ENCODE results near the gene FHIP2A.
"Not testable (repeated sequence)": the region's sequence is repeated elsewhere in the genome, so short reads cannot be mapped to it uniquely, and the experiment has no call there.

FHIP2A gene, protein sequence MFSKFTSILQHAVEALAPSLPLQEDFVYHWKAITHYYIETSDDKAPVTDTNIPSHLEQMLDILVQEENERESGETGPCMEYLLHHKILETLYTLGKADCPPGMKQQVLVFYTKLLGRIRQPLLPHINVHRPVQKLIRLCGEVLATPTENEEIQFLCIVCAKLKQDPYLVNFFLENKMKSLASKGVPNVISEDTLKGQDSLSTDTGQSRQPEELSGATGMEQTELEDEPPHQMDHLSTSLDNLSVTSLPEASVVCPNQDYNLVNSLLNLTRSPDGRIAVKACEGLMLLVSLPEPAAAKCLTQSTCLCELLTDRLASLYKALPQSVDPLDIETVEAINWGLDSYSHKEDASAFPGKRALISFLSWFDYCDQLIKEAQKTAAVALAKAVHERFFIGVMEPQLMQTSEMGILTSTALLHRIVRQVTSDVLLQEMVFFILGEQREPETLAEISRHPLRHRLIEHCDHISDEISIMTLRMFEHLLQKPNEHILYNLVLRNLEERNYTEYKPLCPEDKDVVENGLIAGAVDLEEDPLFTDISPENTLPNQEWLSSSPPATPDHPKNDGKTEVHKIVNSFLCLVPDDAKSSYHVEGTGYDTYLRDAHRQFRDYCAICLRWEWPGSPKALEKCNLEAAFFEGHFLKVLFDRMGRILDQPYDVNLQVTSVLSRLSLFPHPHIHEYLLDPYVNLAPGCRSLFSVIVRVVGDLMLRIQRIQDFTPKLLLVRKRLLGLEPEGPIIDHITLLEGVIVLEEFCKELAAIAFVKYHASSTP

DNA sequence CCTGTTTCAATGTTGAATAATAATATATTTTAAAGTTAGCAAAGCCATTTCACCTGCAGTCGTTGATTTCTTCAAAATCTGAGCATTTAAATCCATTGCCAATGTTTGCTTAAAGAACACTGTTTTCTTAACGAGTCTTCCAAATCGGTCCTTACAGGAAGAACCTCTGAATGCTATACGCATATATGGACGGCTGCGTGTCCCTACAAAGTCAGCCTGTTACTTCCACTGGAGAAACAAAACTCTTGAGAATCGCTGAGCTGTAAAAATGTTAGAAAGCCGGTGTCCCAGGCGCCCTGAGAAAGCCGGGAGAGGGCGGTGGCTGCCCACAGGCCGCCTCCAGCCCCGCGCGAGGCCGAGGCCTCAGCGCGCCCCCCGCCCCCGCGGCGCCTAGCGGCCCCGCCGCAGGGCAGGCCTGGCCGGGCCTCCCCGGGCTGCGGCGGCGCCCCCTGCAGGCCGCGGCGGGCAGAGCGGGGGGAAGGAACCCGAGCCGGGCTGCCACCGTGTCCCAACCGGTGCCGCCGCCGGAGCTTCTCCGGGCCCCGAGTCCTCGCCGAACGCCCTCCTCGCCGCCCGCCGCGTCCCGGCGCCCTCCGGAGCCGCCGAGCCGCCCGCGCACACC, at the start of gene FHIP2A:
Gene FHIP2A, plus strand, starts transcription at position 488 of the 622 bp plus-strand sequence. CDS start 299 bp downstream, outside the sequence.
- DNase-seq, result peak; percentile 58

DNA sequence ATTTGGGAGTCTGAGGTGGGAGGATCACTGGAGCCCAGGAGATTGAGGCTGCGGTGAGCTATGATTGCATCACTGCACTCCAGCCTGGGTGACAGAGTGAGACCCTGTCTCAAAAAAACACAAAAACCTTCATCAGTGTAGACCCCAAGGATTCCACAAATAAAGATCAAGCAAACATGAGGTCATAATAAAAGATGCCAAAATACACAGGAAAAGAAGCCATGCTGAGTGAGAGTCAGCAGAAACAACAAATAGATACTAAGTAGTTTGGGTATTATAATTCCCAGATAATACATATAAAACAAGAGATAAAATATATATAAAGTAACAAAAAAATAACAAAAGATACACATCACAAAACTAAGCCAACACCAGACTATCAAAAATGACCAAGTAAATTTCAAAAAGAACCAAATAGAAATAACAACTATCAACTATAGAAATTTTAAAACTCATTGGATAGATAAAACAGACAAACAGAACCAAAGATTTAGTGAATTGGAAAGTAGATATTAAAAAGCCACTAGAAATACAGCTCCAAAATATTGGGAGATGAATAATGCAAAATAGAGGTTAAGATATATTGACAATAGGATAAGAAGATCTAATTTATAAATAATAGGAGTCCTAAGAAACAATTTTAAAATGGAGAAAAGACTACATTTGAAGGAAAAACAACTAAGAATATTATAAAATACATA, 48.9 kb upstream of the FHIP2A start:
- no peak for DNase-seq

- DNase-seq, result no peak
Measured at GRCh38 chr10:114773197-114773532, 48.4 kb upstream of the FHIP2A start.

DNA sequence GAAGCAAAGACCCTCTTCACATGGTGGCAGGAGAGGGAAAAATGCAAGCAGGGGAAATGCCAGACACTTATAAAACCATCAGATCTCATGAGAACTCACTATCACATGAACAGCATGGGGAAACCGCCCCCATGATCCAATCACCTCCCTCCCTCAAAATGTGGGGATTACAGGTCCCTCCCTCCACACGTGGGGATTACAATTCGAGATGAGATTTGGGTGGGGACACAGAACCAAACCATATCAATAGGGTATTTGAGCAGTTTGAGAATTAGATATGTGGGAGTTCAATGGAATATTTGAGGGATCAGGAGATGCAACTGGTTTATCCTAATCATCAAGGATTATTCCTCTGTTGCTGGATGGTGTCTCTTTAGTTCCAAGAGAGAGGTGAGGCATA, 46.5 kb upstream of the FHIP2A start:
- DNase-seq, result not testable (repeated sequence)

DNA sequence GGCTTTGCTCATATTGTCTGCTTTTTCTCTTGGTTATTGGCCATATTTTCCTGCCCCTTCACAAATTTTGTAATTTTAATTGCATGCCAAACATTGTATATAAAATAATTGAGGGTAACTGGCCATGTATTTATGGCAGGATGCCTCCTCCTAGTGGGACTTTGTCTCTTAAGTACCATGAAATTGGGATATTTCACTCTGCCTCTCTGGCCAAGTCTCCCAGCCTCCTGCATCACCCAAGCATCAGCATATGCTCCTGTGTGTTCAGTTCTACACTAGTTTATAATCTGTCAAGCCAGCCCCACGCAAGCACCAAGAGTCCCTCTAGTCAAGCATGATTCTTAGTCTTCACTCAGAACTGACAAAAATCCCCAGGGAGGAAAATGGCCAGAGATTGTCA, 44.2 kb upstream of the FHIP2A start:
- DNase-seq, result no peak

GRCh38 chr10:114779803-114780576, 41.6 kb upstream of the FHIP2A start:
- DNase-seq, result peak; percentile 21

DNA sequence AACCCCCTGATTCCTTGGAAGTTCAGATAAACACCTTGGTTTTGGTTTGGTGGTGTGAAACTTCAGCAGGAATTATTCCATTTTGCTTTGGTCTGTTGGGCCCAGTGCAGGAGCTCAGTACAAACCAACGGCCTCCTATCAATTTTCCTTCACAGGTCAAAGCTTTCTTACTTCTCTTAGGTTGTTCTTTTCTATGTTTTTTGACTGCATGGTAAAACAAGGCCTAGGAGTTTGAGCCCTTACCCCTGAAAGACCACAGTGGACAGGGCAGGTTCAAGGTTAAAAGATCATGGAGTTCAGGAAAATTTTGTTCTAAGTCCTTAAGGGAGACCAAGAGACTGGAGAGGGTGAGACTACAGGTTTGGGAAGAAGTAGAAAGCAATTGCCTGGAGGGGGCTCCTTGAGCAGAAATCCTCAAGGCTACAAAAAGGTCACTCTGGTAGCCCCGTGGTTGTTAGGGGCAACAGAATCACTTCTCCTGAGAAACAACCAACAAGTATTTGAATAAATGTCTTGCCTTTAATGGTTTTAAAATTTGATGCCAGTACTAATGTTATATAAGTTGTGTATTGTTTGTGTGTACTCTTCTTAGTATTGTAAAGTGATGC, 40.9 kb upstream of the FHIP2A start:
- DNase-seq, result no peak

DNA sequence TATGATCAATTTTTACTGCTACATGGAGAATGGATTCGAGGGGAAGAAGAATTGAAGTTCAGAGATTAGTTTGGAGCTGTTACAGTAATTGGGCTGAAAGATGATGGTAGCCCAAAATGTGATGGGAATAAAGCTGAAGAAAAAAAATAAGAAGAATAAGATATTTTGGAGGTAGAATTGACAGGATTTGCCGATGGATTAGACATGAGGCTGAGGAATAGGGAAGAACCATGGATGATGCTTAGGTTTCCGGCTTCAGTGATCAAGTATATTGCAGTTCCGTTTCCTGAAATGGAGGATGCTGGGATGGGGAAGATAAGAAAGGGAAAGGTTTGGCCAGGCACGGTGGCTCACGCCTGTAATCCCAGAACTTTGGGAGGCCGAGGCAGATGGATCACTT, 38.9 kb upstream of the FHIP2A start:
- no peak for DNase-seq

- no peak for DNase-seq
Measured at GRCh38 chr10:114783686-114784085, 37.9 kb upstream of the FHIP2A start.

DNA sequence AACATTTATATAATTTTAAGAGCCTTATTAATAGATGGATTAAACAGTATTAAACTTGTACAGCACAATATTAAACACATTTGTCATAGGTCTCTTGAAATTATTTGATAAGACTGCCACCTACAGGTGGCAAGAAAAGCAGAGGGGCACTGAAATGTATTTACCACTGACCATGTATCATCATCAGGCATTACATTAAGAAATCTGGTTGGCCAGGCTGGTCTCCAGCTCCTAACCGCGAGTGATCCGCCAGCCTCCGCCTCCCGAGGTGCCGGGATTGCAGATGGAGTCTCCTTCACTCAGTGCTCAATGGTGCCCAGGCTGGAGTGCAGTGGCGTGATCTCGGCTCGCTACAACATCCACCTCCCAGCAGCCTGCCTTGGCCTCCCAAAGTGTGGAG, 35.1 kb upstream of the FHIP2A start:
- peak; percentile 13 for DNase-seq

DNA sequence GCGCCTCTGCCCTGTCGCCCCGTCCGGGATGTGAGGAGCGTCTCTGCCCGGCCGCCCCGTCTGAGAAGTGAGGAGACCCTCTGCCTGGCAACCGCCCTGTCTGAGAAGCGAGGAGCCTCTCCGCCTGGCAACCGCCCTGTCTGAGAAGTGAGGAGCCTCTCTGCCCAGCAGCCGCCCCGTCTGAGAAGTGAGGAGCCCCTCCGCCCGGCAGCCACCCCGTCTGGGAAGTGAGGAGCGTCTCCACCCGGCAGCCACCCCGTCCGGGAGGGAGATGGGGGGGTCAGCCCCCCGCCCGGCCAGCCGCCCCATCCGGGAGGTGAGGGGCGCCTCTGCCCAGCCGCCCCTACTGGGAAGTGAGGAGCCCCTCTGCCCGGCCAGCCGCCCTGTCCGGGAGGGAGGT, 34.4 kb upstream of the FHIP2A start:
- not testable (repeated sequence) for DNase-seq

GRCh38 chr10:114791768-114792167, 29.8 kb upstream of the FHIP2A start:
- no peak for DNase-seq

- no peak for DNase-seq
Measured at GRCh38 chr10:114795039-114795438, 26.5 kb upstream of the FHIP2A start.

GRCh38 chr10:114800361-114800760, 21.2 kb upstream of the FHIP2A start:
- DNase-seq, result no peak

GRCh38 chr10:114801411-114801813, 20.2 kb upstream of the FHIP2A start:
- DNase-seq, result no peak

DNA sequence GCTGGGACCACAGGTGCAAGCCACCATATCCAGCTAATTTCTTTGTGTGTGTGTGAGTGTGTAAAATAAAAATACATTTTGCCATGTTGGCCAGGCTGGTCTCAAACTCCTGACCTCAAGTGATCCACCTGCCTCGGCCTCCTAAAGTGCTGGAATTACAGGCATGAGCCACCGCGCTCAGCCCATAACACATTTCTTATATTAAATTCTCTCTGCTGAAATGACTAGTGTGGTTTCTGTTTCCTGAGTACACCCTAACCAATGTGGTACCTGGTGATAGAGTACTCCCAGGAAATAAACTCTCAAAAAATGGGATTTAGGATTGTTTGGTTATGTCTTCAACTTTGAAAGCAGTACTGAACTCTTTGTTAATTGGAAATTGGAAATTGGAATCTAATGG, 19.4 kb upstream of the FHIP2A start:
- DNase-seq, result no peak

- no peak for DNase-seq
Measured at GRCh38 chr10:114806562-114807391, 14.8 kb upstream of the FHIP2A start.

- no peak for DNase-seq
Measured at GRCh38 chr10:114808982-114809381, 12.6 kb upstream of the FHIP2A start.

DNA sequence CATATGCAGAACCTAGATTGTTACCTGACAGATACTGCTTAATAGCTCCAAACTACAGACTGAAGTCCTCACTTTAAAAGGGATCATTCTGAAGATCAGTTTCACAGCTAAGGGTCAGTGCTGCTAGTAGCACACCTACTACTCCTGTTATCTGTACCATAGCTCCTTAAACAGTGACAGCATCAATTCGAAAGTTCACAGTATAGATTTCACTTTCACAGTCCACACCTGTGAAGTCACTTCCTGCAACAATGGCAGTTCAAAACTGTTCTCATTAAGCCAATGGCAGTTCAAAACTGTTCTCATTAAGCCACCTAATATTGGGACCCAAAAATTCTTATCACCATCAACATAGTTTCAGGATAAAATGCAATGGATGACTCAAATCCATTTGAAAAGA, 10.7 kb upstream of the FHIP2A start:
- no peak for DNase-seq

DNA sequence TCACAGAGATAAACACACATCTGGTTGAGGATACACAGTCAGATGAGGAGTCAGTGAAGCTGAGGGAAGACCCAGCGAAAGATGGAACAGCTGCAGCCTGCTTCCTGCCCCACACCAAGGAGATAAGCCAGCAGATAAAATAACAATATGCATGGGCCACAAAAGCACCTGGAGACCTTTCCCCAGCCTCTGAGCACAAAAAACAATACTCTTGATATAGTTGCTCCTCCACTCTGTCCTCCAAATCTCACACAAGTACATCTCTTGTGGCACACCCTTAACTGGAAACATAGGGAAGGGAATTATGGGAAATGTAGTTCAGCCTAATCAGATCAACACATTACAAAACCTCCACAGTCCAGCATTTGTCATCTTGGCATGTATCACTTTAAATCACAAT, 9.7 kb upstream of the FHIP2A start:
- DNase-seq, result no peak

- DNase-seq, result no peak
Measured at GRCh38 chr10:114815791-114816190, 5.8 kb upstream of the FHIP2A start.
